SK-N-DZ (cell line): ENCODE measurements around the gene C3.
A peak's percentile ranks its signal among the peaks of the same experiment; 100 is the strongest.

ENCODE experiments used
- DNase-seq: peaks from one replicate; pipeline ENCODE4 v3.0.0-alpha.2; 2015; ENCODE audit warnings: low spot score

Gene C3

GRCh38 chr19:6745965-6746364, 25.5 kb upstream of the C3 start:
- no peak for DNase-seq

DNA sequence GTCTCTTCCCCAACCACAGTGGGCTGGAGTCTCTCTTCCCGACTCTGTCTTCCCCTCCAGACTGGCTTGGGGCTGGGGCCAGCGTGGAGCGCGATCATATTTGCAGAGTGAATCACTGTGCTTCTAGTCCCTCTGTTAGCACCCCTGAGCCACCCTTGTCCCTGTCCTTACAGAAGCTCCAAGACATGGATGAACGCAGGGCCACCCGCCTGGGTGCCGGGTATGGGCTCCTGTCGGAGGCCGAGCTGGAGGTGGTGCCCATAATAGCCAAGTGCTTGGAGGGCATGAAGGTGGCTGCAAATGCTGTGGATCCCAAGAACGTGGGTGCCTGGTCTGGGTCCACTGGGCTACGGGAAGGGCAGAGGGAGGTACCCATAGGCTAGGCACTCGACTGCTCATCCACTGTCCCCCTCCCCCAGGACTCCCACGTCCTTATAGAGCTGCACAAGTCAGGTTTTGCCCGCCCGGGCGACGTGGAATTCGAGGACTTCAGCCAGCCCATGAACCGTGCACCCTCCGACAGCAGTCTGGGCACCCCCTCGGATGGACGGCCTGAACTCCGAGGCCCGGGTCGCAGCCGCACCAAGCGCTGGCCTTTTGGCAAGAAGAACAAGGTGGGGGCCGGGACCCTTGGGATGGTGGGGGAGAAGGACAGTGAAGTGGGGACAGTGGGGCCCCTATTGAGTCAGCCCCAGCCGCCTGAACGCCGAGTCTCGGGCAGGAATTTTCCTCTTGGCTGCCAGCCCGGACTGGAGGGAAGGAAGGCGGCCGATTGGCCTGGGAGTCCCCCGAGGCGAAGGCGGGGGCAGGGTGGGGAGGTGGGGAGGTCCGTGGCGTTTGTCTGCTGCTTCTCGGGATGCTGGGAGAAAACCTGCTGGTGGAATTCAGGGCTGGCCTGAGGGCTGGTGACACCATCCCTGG, 24.2 kb upstream of the C3 start:
- no peak for DNase-seq

- no peak for DNase-seq
Observed at GRCh38 chr19:6743714-6744380, 23.4 kb upstream of the C3 start.

GRCh38 chr19:6743066-6743465, 22.6 kb upstream of the C3 start:
- DNase-seq = no peak

GRCh38 chr19:6740589-6741343, 20.3 kb upstream of the C3 start:
- peak; percentile 29 for DNase-seq

DNA sequence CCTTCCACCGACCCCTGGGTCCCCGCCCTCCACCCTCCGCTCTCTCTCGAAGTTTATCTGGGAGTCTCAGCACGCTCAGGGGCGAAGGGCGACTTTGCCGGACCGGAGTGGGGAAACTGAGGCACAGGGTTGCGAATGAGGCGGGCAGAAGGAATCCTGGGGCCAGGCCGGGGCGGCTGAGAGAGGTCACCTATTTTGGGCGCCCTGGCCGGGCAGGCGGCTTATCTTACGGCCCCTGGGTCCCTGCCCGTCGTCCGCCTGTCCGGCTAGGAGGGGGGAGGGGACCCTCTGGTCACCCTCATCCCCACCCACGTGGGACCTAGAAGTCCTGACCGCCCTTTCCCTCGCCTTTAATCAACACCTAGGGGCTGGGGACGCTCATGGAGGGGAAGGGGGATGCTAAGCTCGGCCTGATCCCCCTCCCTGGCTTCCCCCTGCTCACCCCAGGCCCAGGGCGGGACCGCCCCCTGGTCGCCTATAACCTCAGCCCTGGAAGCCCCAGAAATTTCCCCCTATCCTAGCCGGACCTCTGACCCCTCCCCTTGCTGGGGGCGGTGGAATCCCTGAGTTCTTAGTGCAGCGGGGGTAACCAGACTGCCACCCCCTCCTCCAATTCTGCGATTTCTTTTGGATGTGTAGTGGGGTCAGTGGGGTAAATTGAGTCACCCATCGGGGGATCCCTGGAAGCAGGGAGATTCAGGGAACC, 19.6 kb upstream of the C3 start:
- peak; percentile 29 for DNase-seq

DNA sequence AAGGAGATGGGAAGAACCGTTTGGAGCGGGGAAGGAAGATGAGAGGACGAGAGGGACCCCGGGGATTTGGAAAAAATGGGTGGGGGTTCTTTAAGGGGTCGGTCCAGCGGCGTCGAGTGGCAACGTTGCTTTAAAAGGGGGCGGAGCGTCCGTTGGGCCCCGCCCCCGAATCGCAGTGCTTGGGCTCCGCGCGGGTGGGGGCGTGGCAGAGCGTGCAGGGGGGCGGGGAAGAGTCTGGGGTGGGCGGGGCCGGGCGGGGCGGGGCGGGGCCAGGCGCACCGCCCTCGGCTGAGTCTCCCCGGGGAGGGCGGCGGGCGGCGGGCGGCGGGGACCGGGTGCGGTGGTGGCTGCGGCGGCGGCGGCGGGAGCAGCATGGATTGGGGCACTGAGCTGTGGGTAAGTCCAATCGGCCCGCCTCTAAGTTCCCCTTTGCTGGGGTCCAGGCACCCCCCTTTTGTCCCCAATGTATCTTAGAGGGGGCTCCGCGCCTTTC, 19.0 kb upstream of the C3 start, which contains the start of gene TRIP10:
Gene TRIP10, plus strand, starts transcription at position 291 of the 493 bp plus-strand sequence. Its CDS starts 82 bp downstream, at position 373.
- DNase-seq = peak; percentile 70

GRCh38 chr19:6738787-6739389, 18.4 kb upstream of the C3 start:
- no peak for DNase-seq

DNA sequence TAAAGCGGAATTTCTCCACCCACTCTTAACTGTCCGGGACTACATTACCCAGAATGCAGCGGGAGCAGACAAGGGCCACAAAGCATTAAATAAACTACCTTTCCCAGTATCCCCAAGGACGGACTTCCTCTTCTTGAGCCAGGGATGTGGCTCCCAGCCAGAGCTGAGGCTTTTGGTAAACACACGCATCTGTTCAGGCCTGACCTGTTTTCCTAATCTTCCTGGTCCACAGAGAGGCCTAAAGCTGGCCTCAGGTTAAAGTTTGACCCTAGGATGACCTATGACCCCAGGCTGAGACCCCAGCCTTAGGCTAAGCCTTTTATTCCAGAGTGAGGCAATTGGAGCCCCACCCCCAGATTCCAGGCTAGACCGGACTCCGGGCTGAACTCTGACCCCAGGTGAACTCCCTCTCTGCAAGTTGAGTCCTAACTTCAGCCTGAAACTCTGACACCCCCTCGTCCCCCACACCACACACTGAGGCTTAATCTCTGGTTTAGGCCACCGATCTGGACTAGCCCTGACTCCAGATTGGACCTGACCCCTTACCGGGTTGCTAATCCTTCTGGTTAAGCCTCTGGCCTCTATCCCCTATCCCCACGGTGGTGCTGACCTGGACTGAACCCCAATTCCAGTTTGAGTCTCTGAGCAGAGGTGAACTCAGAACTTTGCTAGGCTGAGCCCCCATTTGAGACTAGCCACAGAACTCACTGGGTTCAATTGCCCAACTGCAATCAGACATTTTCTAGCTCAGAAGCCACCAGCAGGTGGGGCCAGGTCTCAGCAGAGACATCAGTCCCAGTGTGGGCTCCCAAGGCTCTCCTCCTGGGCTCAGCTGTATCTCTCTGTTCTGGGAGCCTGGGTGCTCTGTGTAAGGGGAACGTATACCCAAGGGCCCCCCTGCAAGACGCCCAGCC, 17.7 kb upstream of the C3 start:
- peak; percentile 75 for DNase-seq

DNA sequence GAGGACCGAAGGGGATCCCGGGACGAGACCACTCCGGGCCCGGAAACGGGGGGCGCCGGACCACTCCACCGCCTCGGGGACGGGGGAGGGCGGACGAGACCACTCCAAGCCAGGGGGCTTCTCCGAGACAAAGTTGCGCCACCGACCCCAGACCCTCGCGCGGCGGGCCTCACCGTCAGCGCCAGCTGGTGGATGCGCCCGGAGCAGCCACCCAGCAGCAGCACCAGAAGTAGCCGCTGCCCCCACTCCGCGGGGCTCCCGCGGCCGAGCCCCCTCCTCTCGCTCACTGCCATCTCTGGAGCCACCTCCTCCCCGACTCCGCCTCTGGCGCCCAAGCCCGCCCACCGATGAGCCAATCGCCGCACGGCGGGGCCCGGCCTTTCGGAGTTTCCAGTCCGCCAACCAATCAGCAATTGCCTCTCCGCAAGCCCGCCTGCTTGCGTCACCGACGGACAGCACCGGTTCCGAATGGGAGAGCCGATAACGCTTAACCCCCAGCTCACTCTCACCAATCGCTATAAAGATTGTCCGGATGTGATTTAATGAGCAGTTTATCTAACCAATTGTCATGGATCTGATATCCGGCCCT, 16.9 kb upstream of the C3 start, which contains the start of gene GPR108:
Gene GPR108, minus strand, starts transcription at position 297 of the 589 bp plus-strand sequence. Its CDS starts 4 bp downstream, at position 293.
- DNase-seq = peak; percentile 100

GRCh38 chr19:6736917-6737283, 16.4 kb upstream of the C3 start:
- DNase-seq = no peak

DNA sequence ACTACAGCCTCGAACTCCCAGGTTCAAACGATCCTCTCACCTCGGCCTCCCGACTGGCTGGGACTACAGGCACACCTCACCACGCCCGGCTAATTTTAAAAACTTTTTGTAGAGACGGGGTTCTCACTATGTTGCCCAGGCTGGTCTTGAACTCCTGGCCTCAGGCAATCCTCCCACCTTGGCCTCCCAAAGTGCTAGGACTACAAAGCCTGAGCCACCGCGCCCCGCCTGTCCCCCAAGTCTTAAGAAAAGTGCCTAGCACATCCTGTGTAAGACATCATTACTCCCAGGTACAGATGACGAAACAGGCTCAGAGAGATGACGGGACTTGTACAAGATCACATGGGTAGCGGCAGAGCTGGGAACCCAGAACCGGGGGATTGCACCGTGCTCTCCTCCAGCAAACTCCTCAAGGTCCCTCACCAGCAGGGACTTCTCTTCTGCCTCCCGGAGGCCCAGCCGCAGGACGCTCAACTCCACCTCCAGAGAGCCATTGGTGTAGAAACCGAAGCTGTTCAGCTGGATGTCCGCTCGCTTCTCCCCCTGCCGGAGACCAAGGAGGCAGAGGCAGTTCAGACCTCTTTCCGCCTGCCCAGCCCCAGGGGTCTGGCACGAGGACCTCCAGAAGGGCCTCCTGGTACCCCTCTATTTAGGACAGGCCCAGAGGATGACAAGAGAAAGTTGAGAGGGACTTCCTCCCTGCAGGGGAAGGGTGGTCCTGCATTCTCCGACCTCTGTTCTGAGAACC, 15.9 kb upstream of the C3 start:
- peak; percentile 83 for DNase-seq

GRCh38 chr19:6735181-6735911, 14.9 kb upstream of the C3 start:
- no peak for DNase-seq

DNA sequence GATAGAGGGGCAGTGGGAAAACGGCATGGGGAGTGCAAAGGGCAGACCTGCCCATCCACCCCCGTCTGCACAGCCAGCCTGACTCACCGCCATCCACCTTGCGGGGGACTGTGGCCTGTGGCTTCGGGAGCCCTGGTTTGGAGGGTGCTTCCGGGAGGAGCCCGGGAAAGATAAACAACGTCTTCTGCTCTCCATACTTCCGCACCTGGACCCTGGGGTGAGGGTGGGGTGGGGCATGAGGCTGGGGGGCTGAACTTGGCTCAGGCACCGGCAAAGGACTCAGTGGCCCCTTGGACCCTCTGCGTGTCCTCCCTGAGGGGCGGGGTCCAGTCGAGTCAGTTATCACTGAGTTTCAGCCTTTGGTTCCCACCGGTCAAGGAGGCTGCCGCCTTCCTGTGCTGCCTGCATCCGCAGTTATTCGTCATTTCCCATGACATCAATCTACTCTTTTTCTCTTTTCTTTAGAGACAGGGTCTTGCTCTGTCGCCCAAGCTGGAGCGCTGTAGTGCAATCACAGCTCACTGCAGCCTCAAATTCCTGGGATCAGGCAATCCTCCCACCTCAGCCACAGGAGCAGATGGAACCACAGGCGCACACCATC, 13.7 kb upstream of the C3 start:
- DNase-seq = no peak

GRCh38 chr19:6733338-6734095, 13.1 kb upstream of the C3 start:
- DNase-seq = no peak

GRCh38 chr19:6732803-6733337, 12.4 kb upstream of the C3 start:
- no peak for DNase-seq
